GM23338 (cell line): ENCODE results near the gene MYLK.

ENCODE experiments used
- CREB1 ChIP-seq: fragments of 250-450 bp; sonication (Bioruptor Pico); IDR thresholded peaks from 2 replicates; pipeline ENCODE4 v1.5.0; 2020; ENCODE audit warnings: low read depth, mild to moderate bottlenecking, moderate library complexity
- CTCF ChIP-seq, 2 experiments: fragments of 200-600 bp in 1 of 2; sonication (generic) in 1 of 2; conservative IDR thresholded peaks; 2 replicates each; pipeline versions ENCODE4 v1.5.1 to v1.6.1; 2016 to 2017; ENCODE audit warnings: antibody characterized with exemption in 2 of 2, low read depth in 2 of 2, mild to moderate bottlenecking in 2 of 2, moderate library complexity in 1 of 2
- ETS1 ChIP-seq: IDR thresholded peaks from 2 replicates; pipeline ENCODE4 v1.6.1; 2016; ENCODE audit warnings: antibody characterized with exemption
- EZH2 ChIP-seq: fragments of 200-600 bp; sonication (generic); IDR thresholded peaks from one replicate; pipeline ENCODE4 v1.8.0; 2017; ENCODE audit warnings: antibody characterized with exemption, mild to moderate bottlenecking, low read depth; ENCODE audit not compliant: unreplicated experiment
- EZH2phosphoT487 ChIP-seq: fragments of 200-600 bp; sonication (generic); IDR thresholded peaks from one replicate; pipeline ENCODE4 v1.8.1; 2018; ENCODE audit warnings: antibody characterized with exemption; ENCODE audit not compliant: unreplicated experiment
- JUNB ChIP-seq: IDR thresholded peaks from one replicate; pipeline ENCODE4 v1.6.1; 2016; ENCODE audit warnings: antibody characterized with exemption; ENCODE audit not compliant: unreplicated experiment
- NANOG ChIP-seq: IDR thresholded peaks from 2 replicates; pipeline ENCODE4 v1.6.1; 2016; ENCODE audit warnings: antibody characterized with exemption, borderline replicate concordance
- POLR2AphosphoS5 ChIP-seq: IDR thresholded peaks from 2 replicates; pipeline ENCODE4 v1.6.1; 2016; ENCODE audit warnings: antibody characterized with exemption, low read depth
- REST ChIP-seq: IDR thresholded peaks from one replicate; pipeline ENCODE4 v1.6.1; 2018; ENCODE audit warnings: antibody characterized with exemption; ENCODE audit not compliant: unreplicated experiment
- STAT1 ChIP-seq: IDR thresholded peaks from one replicate; pipeline ENCODE4 v1.6.1; 2016; ENCODE audit warnings: antibody characterized with exemption; ENCODE audit not compliant: unreplicated experiment
- ZNF114 ChIP-seq: fragments of 250-450 bp; sonication (Bioruptor Pico); IDR thresholded peaks from 2 replicates; pipeline ENCODE4 v1.5.0; 2020; ENCODE audit warnings: mild to moderate bottlenecking, moderate library complexity
- ZNF331 ChIP-seq: fragments of 250-450 bp; sonication (Bioruptor Pico); IDR thresholded peaks from 2 replicates; pipeline ENCODE4 v1.5.0; 2020; ENCODE audit warnings: low read depth, mild to moderate bottlenecking, moderate library complexity
- ZNF462 ChIP-seq: fragments of 250-450 bp; sonication (Bioruptor Pico); IDR thresholded peaks from 2 replicates; pipeline ENCODE4 v1.5.0; 2020; ENCODE audit warnings: mild to moderate bottlenecking, moderate library complexity

- TF ChIP-seq POLR2AphosphoS5 (no peak), CTCF (conservative IDR thresholded peaks at IDR 0.05; ENCODE audit: low read depth in 2 of 2) (no peak), EZH2 (no peak), EZH2phosphoT487 (no peak), CREB1 (CRISPR knock-in tag) (no peak), REST (no peak), STAT1 (no peak), JUNB (no peak), ZNF114 (CRISPR knock-in tag) (no peak), ETS1 (no peak), ZNF331 (CRISPR knock-in tag) (no peak), NANOG (no peak), ZNF462 (CRISPR knock-in tag) (no peak)
These were observed 250.6 kb downstream of the MYLK start for GRCh38 chr3:123633530-123633929.
